H1 (cell line): Measurements from ENCODE around the gene FBXW8. TPM values are rescaled to one million over a fixed set of nuclear protein-coding genes. Genes with fewer than 3 reads are reported as not detected.

ENCODE experiments used
- CTCF ChIA-PET: fragments of 300-600 bp; sonication (Branson Sonifier 250); formaldehyde crosslinking; loops from one replicate; lab custom pipeline; 2021; ENCODE audit not compliant: partially characterized antibody; lab: Charles Lee
- POLR2A ChIA-PET: fragments of 300-600 bp; sonication (Branson Sonifier 250); formaldehyde crosslinking; loops from one replicate; lab custom pipeline; 2021; ENCODE audit warnings: inconsistent platforms; ENCODE audit not compliant: partially characterized antibody; lab: Charles Lee
- DNase-seq, 2 experiments: peaks; one replicate each; pipeline versions ENCODE4 v3.0.0 to v3.0.0-alpha.2; 2010 to 2022; ENCODE audit warnings: low spot score in 2 of 2, low read depth in 1 of 2, mixed read lengths in 1 of 2
- FAIRE-seq: peaks from 2 replicates; lab custom pipeline; 2011; peaks lifted over from hg19 to GRCh38; lab: Jason Lieb, UNC
- H2AFZ ChIP-seq: 2 replicates; pipeline ENCODE4 v1.8.1; 2012; ENCODE audit warnings: low read length, inconsistent platforms
- H2AK5ac ChIP-seq: 2 replicates; pipeline ENCODE4 v1.6.1; 2013; ENCODE audit warnings: low read depth, low read length
- H2BK120ac ChIP-seq: replicated peaks from 2 replicates; pipeline ENCODE3; 2013; ENCODE audit warnings: low read depth, low read length, inconsistent platforms
- H2BK12ac ChIP-seq: 2 replicates; pipeline ENCODE4 v1.6.1; 2013; ENCODE audit warnings: low read depth, low read length
- H2BK15ac ChIP-seq: 2 replicates; pipeline ENCODE4 v1.6.1; 2013; ENCODE audit warnings: low read length
- H2BK20ac ChIP-seq: 2 replicates; pipeline ENCODE4 v1.6.1; 2013; ENCODE audit warnings: low read length
- H2BK5ac ChIP-seq: 2 replicates; pipeline ENCODE4 v1.6.1; 2013; ENCODE audit warnings: low read depth, low read length
- H3K14ac ChIP-seq: 2 replicates; pipeline ENCODE4 v1.6.1; 2013; ENCODE audit warnings: inconsistent platforms; ENCODE audit not compliant: insufficient read length
- H3K18ac ChIP-seq: 2 replicates; pipeline ENCODE4 v1.6.1; 2013; ENCODE audit warnings: low read length; ENCODE audit errors: extremely low read depth
- H3K23ac ChIP-seq: 2 replicates; pipeline ENCODE4 v1.6.1; 2013; ENCODE audit warnings: inconsistent platforms; ENCODE audit not compliant: insufficient read length
- H3K23me2 ChIP-seq: 2 replicates; pipeline ENCODE4 v1.6.1; 2013; ENCODE audit warnings: low read depth, low read length
- H3K27ac ChIP-seq: 2 replicates; pipeline ENCODE4 v1.6.1; 2011; ENCODE audit warnings: low read depth, low read length, inconsistent platforms
- H3K27me3 ChIP-seq, 4 experiments: replicated peaks in 1 of 4; 1 replicate in 1 of 4; 2 replicates in 3 of 4; pipeline versions ENCODE4 v1.6.1 to v1.8.1; 2011 to 2013; ENCODE audit warnings: low read length in 3 of 4, mild to moderate bottlenecking in 3 of 4, inconsistent platforms in 2 of 4, mixed read lengths in 2 of 4, moderate library complexity in 1 of 4; ENCODE audit not compliant: control insufficient read depth in 3 of 4, insufficient read depth in 3 of 4; ENCODE audit errors: extremely low read depth in 1 of 4
- H3K36me3 ChIP-seq, 4 experiments: 2 replicates each; pipeline versions ENCODE4 v1.6.1 to v1.8.1; 2011 to 2013; ENCODE audit warnings: mild to moderate bottlenecking in 4 of 4, low read length in 3 of 4, moderate library complexity in 2 of 4, control low read depth in 1 of 4, inconsistent platforms in 1 of 4; ENCODE audit not compliant: insufficient read depth in 4 of 4, control insufficient read depth in 2 of 4
- H3K4ac ChIP-seq: replicated peaks from 2 replicates; pipeline ENCODE3; 2013; ENCODE audit warnings: low read length, low read depth, mixed read lengths, inconsistent platforms; ENCODE audit not compliant: insufficient read length
- H3K4me1 ChIP-seq, 4 experiments: replicated peaks in 1 of 4; 1 replicate in 1 of 4; 2 replicates in 3 of 4; pipeline versions ENCODE4 v1.6.1 to v1.8.1; 2011 to 2013; ENCODE audit warnings: low read length in 3 of 4, inconsistent platforms in 2 of 4, mixed read lengths in 1 of 4; ENCODE audit not compliant: insufficient read depth in 4 of 4, control insufficient read depth in 3 of 4
- H3K4me2 ChIP-seq, 2 experiments: 2 replicates each; pipeline versions ENCODE4 v1.6.1 to v1.8.1; 2011 to 2013; ENCODE audit warnings: low read depth in 2 of 2, low read length in 2 of 2, control low read depth in 1 of 2, inconsistent platforms in 1 of 2, mild to moderate bottlenecking in 1 of 2; ENCODE audit not compliant: insufficient read depth in 1 of 2
- H3K4me3 ChIP-seq, 4 experiments: fragments of 200-600, 300-600 bp in 1 of 4; sonication (generic), shearing (Covaris generic), sonication (Bioruptor Twin) in 1 of 4; 2 replicates each; pipeline versions ENCODE4 v1.5.1 to v1.8.1; 2011 to 2016; ENCODE audit warnings: low read length in 4 of 4, low read depth in 3 of 4, control low read depth in 2 of 4, inconsistent platforms in 2 of 4, mild to moderate bottlenecking in 2 of 4, mixed read lengths in 1 of 4, moderate library complexity in 1 of 4; ENCODE audit not compliant: insufficient read depth in 2 of 4; ENCODE audit errors: extremely low read depth in 1 of 4
- H3K56ac ChIP-seq: replicated peaks from 2 replicates; pipeline ENCODE3; 2013; ENCODE audit warnings: low read depth, mild to moderate bottlenecking, mixed read lengths, low read length, inconsistent platforms; ENCODE audit not compliant: insufficient read length
- H3K79me1 ChIP-seq: 2 replicates; pipeline ENCODE4 v1.6.1; 2013; ENCODE audit warnings: low read depth, low read length, control low read depth
- H3K79me2 ChIP-seq, 2 experiments: 2 replicates each; pipeline versions ENCODE4 v1.6.1 to v1.8.1; 2012 to 2013; ENCODE audit warnings: low read length in 2 of 2, mild to moderate bottlenecking in 2 of 2, inconsistent platforms in 1 of 2; ENCODE audit not compliant: insufficient read depth in 2 of 2, control insufficient read depth in 1 of 2
- H3K9ac ChIP-seq, 4 experiments: replicated peaks in 1 of 4; 1 replicate in 1 of 4; 2 replicates in 3 of 4; pipeline versions ENCODE4 v1.6.1 to v1.8.1; 2011 to 2013; ENCODE audit warnings: low read depth in 3 of 4, low read length in 3 of 4, control low read depth in 2 of 4, mild to moderate bottlenecking in 2 of 4, moderate library complexity in 2 of 4, inconsistent platforms in 1 of 4; ENCODE audit errors: extremely low read depth in 1 of 4
- H3K9me3 ChIP-seq, 2 experiments: 2 replicates each; pipeline versions ENCODE4 v1.6.1 to v1.8.1; 2012 to 2013; ENCODE audit warnings: mild to moderate bottlenecking in 2 of 2, moderate library complexity in 2 of 2, control low read depth in 1 of 2, inconsistent platforms in 1 of 2, low read depth in 1 of 2, low read length in 1 of 2, mixed read lengths in 1 of 2; ENCODE audit not compliant: insufficient read depth in 2 of 2
- H4K20me1 ChIP-seq, 2 experiments: replicated peaks in 1 of 2; 2 replicates each; pipeline versions ENCODE3 to v1.8.1; 2011 to 2013; ENCODE audit warnings: inconsistent platforms in 2 of 2, low read length in 2 of 2, mild to moderate bottlenecking in 1 of 2; ENCODE audit not compliant: insufficient read depth in 2 of 2, control insufficient read depth in 1 of 2
- H4K5ac ChIP-seq: 2 replicates; pipeline ENCODE4 v1.6.1; 2013; ENCODE audit warnings: low read length, low read depth, mixed read lengths, inconsistent platforms; ENCODE audit not compliant: insufficient read length
- H4K8ac ChIP-seq: 2 replicates; pipeline ENCODE4 v1.8.0; 2013; ENCODE audit warnings: mild to moderate bottlenecking, moderate library complexity, low read length, inconsistent platforms; ENCODE audit not compliant: insufficient read depth; ENCODE audit errors: extremely low read depth
- H4K91ac ChIP-seq: replicated peaks from 2 replicates; pipeline ENCODE3; 2013; ENCODE audit warnings: low read length, mixed read lengths, inconsistent platforms; ENCODE audit not compliant: insufficient read length
- ZNF274 ChIP-seq: IDR thresholded peaks from 2 replicates; pipeline ENCODE4 v1.7.0; 2012; ENCODE audit warnings: low read length, borderline replicate concordance; ENCODE audit errors: extremely low read depth
- WGBS, 2 experiments: shearing (Covaris generic) in 1 of 2; methylation state at CpG; one replicate each; pipeline versions ENCODE4 v1.1.6 to v1.1.7; 2013 to 2015; ENCODE audit warnings: low lambda C conversion rate in 2 of 2, mixed read lengths in 2 of 2, inconsistent platforms in 1 of 2, low coverage in 1 of 2, missing lambda C conversion rate in 1 of 2; ENCODE audit not compliant: insufficient replicate concordance in 2 of 2, insufficient coverage in 1 of 2, insufficient read length in 1 of 2; ENCODE audit errors: extremely low coverage in 1 of 2, missing lambda C conversion rate in 1 of 2; 5-methylcytosine and 5-hydroxymethylcytosine counted together
- polyA plus RNA-seq, 7 experiments: library from polyadenylated mRNA; depleted of rRNA in 3 of 7; stranded (reverse) in 5 of 7; unstranded in 2 of 7; fragments of >200 nt in 5 of 7; fragments of 200-250 nt in 2 of 7; gene quantifications; 1 replicate in 5 of 7; 2 replicates in 1 of 7; 4 replicates in 1 of 7; pipeline versions ENCODE4 v1.2.1 to v1.2.3, GENCODE V29; 2011 to 2013; ENCODE audit warnings: missing spikeins in 2 of 7, mixed read lengths in 2 of 7
- total RNA-seq: library from RNA; stranded (reverse); fragmentation: NEBNext Ultra II Directional; extraction: Animal tissue kit (Norgen Biotek cat#: 25700); gene quantifications from 2 replicates; pipeline ENCODE4 v1.2.1, GENCODE V29; 2021
- TF ChIP-seq, protein P1 (sequence below): IDR thresholded peaks from 2 replicates; pipeline ENCODE4 v1.6.1; 2012; ENCODE audit warnings: inconsistent platforms

FBXW8 gene
- total and polyA plus RNA-seq, 2 of the 8 experiments (the other 6 are each of a cell fraction or from before 2014, with no cell fraction given) = 15.8 to 16.0 TPM

DNA sequence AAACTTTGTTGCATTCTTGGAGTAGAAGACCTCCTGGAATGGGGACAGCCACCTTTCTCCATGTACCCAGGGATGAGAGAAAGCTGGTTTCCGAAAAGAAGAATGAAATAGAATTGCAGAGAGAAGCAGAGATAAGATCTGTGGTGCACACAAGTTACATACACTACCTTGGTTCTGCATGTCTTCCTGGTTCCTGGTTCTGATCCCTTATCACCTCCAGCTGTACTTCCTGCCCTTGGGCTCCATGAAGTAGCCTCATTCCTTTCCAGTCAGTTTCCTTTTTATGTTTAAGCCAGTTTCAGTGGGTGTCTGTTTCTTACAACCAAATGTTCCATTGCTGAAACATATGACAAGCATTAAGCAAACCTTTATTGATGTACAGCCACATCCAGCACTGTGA is 69.3 kb downstream of the FBXW8 start:
- no peak overlapping the region for H2BK20ac ChIP-seq
- no peak for TF ChIP-seq ZNF274
- TF ChIP-seq, protein P1, sequence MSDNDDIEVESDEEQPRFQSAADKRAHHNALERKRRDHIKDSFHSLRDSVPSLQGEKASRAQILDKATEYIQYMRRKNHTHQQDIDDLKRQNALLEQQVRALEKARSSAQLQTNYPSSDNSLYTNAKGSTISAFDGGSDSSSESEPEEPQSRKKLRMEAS = no peak
- no peak overlapping the region for H4K91ac ChIP-seq
- no peak overlapping the region for H3K9ac ChIP-seq
- peaks cover 0 to 6% (median 1%) of the 10 kb centered on the region in 4 experiments; a peak in 2 of 7 replicates for H3K4me1 ChIP-seq
- H3K79me1 ChIP-seq = no peaks in the 10 kb centered on the region
- H2BK12ac ChIP-seq = no peak overlapping the region
- no peak overlapping the region for H3K27ac ChIP-seq
- no peak for DNase-seq
- no peaks in the 10 kb centered on the region for H3K9me3 ChIP-seq
- no peak overlapping the region for H4K8ac ChIP-seq
- H4K5ac ChIP-seq = no peak overlapping the region
- no peak overlapping the region for H3K4ac ChIP-seq
- ChIA-PET CTCF (interaction anchor here (0.6 to 0.9 kb wide), 4 partner anchors 20 to 895 kb away, joined by 3 to 5 read pairs (median 3); no protein-coding TSS in a partner anchor), POLR2A (no interaction called here)
- H3K23me2 ChIP-seq = no peaks in the 10 kb centered on the region
- H2AK5ac ChIP-seq = no peak overlapping the region
- no peaks in the 10 kb centered on the region for H3K79me2 ChIP-seq
- no peak overlapping the region for H3K4me2 ChIP-seq
- no peak overlapping the region for H3K56ac ChIP-seq
- no peaks in the 10 kb centered on the region for H3K27me3 ChIP-seq
- no peak overlapping the region for H2BK5ac ChIP-seq
- H3K14ac ChIP-seq = no peak overlapping the region
- H4K20me1 ChIP-seq = no peaks in the 10 kb centered on the region
- 73% methylated on average over 1 of the region's 1 CpG; no CpG with 5 or more reads in 1 of the 2 experiments for WGBS, 2 experiments
- H3K36me3 ChIP-seq = no peaks in the 10 kb centered on the region; a peak in 1 of 8 replicates
- no peak overlapping the region for H3K18ac ChIP-seq
- no peak overlapping the region for H2BK15ac ChIP-seq
- FAIRE-seq = no peak
- H2BK120ac ChIP-seq = no peak overlapping the region
- H3K23ac ChIP-seq = no peak overlapping the region
- no peak overlapping the region for H2AFZ ChIP-seq
- H3K4me3 ChIP-seq = no peak overlapping the region
